IMR-90 (cell line): ENCODE results near the gene H19. TPM values are rescaled to one million over a fixed set of nuclear protein-coding genes. Genes with fewer than 3 reads are reported as not detected.

Experiments
- ATAC-seq: fragments of 200-7000 bp; cut with Tn5 transposase; 2 replicates; pipeline ENCODE4 v1.9.1; 2020; ENCODE audit warnings: low read depth, mild to moderate bottlenecking, moderate library complexity
- BruUV-seq: library from RNA; stranded (reverse); fragments of 400-500 nt; replicated peaks from 2 replicates; lab custom pipeline; 2021; lab: Mats Ljungman, UMichigan
- CTCF ChIA-PET: fragments of 300-600 bp; formaldehyde crosslinking; extraction: SDS; loops from one replicate; lab custom pipeline; 2021; ENCODE audit warnings: antibody characterized with exemption; lab: Yijun Ruan, JAX
- POLR2A ChIA-PET: fragments of 300-600 bp; sonication (Branson Sonifier 250); formaldehyde crosslinking; loops from one replicate; lab custom pipeline; 2022; ENCODE audit warnings: antibody characterized with exemption; ENCODE audit not compliant: unreplicated experiment; lab: Charles Lee
- DNase-seq: peaks from one replicate; pipeline ENCODE4 v3.0.0; 2013
- H2AFZ ChIP-seq: replicated peaks from 2 replicates; pipeline ENCODE3; 2013; ENCODE audit warnings: low read length, mild to moderate bottlenecking; ENCODE audit not compliant: poor library complexity
- H2AK5ac ChIP-seq: 2 replicates; pipeline ENCODE4 v1.6.1; 2013; ENCODE audit warnings: low read depth, low read length, inconsistent platforms
- H2AK9ac ChIP-seq: replicated peaks from 2 replicates; pipeline ENCODE3; 2013; ENCODE audit warnings: mild to moderate bottlenecking, low read depth, low read length, moderate library complexity; ENCODE audit not compliant: poor library complexity
- H2BK120ac ChIP-seq: 2 replicates; pipeline ENCODE4 v1.6.1; 2013; ENCODE audit warnings: low read depth, low read length, inconsistent platforms
- H2BK15ac ChIP-seq: 3 replicates; pipeline ENCODE4 v1.6.1; 2013; ENCODE audit warnings: low read depth, low read length, inconsistent platforms
- H2BK20ac ChIP-seq: 2 replicates; pipeline ENCODE4 v1.6.1; 2013; ENCODE audit warnings: low read depth, mild to moderate bottlenecking, inconsistent platforms, low read length, moderate library complexity
- H2BK5ac ChIP-seq: 2 replicates; pipeline ENCODE4 v1.6.1; 2013; ENCODE audit warnings: mild to moderate bottlenecking, low read depth, low read length, inconsistent platforms; ENCODE audit not compliant: poor library complexity, severe bottlenecking
- H3K14ac ChIP-seq: replicated peaks from 2 replicates; pipeline ENCODE4 v1.6.1; 2013; ENCODE audit warnings: low read depth, low read length, inconsistent platforms
- H3K18ac ChIP-seq: 2 replicates; pipeline ENCODE4 v1.6.1; 2013; ENCODE audit warnings: low read depth, low read length, control low read depth
- H3K23ac ChIP-seq: 2 replicates; pipeline ENCODE4 v1.6.1; 2013; ENCODE audit warnings: low read depth, low read length, inconsistent platforms
- H3K27ac ChIP-seq: 2 replicates; pipeline ENCODE4 v1.5.1; 2013; ENCODE audit warnings: mild to moderate bottlenecking, control low read depth, low read length; ENCODE audit not compliant: insufficient read depth
- H3K27me3 ChIP-seq: 2 replicates; pipeline ENCODE4 v1.6.1; 2013; ENCODE audit warnings: low read length; ENCODE audit not compliant: control insufficient read depth, insufficient read depth
- H3K36me3 ChIP-seq: 2 replicates; pipeline ENCODE4 v1.6.1; 2013; ENCODE audit warnings: low read length, mixed read lengths; ENCODE audit not compliant: control insufficient read depth, insufficient read depth
- H3K4ac ChIP-seq: 2 replicates; pipeline ENCODE4 v1.6.1; 2013; ENCODE audit warnings: low read depth, low read length, inconsistent platforms
- H3K4me1 ChIP-seq: 2 replicates; pipeline ENCODE4 v1.6.1; 2013; ENCODE audit warnings: low read length, mixed read lengths; ENCODE audit not compliant: control insufficient read depth, insufficient read depth
- H3K4me2 ChIP-seq: 2 replicates; pipeline ENCODE4 v1.6.1; 2013; ENCODE audit warnings: low read depth, mild to moderate bottlenecking, control low read depth, low read length, moderate library complexity
- H3K4me3 ChIP-seq: 2 replicates; pipeline ENCODE4 v1.5.1; 2013; ENCODE audit warnings: low read depth, mild to moderate bottlenecking, control low read depth, low read length, moderate library complexity; ENCODE audit not compliant: insufficient read depth
- H3K56ac ChIP-seq: 2 replicates; pipeline ENCODE4 v1.6.1; 2013; ENCODE audit warnings: low read length, inconsistent platforms; ENCODE audit not compliant: insufficient read depth; ENCODE audit errors: extremely low read depth
- H3K79me1 ChIP-seq, 2 experiments: 2 replicates each; pipeline ENCODE4 v1.6.1; 2013; ENCODE audit warnings: low read length in 2 of 2, inconsistent platforms in 1 of 2, low read depth in 1 of 2
- H3K9ac ChIP-seq: 2 replicates; pipeline ENCODE4 v1.6.1; 2013; ENCODE audit warnings: low read depth, low read length, control low read depth
- H3K9me1 ChIP-seq: 2 replicates; pipeline ENCODE4 v1.6.1; 2013; ENCODE audit warnings: low read length, inconsistent platforms; ENCODE audit not compliant: insufficient read depth
- H3K9me3 ChIP-seq: 2 replicates; pipeline ENCODE4 v1.6.1; 2013; ENCODE audit warnings: low read length; ENCODE audit not compliant: control insufficient read depth, insufficient read depth
- H4K20me1 ChIP-seq: 2 replicates; pipeline ENCODE4 v1.6.1; 2013; ENCODE audit warnings: low read length, inconsistent platforms; ENCODE audit not compliant: insufficient read depth
- H4K5ac ChIP-seq: 2 replicates; pipeline ENCODE4 v1.6.1; 2013; ENCODE audit warnings: mild to moderate bottlenecking, low read depth, low read length, control low read depth
- H4K8ac ChIP-seq, 2 experiments: 2 replicates each; pipeline ENCODE4 v1.6.1; 2013; ENCODE audit warnings: low read depth in 2 of 2, low read length in 2 of 2, control low read depth in 1 of 2, inconsistent platforms in 1 of 2
- H4K91ac ChIP-seq: 2 replicates; pipeline ENCODE4 v1.6.1; 2013; ENCODE audit warnings: low read depth, low read length, inconsistent platforms; ENCODE audit not compliant: insufficient read depth
- BHLHE40 ChIP-seq: fragments of 150-350 bp; IDR thresholded peaks from 2 replicates; pipeline ENCODE4 v1.6.1; 2016; ENCODE audit warnings: mild to moderate bottlenecking, low read depth, low read length
- CEBPB ChIP-seq: IDR thresholded peaks from 2 replicates; pipeline ENCODE4 v1.6.1; 2012; ENCODE audit warnings: low read depth, low read length, improper control_type of control experiment
- CHD1 ChIP-seq: IDR thresholded peaks from 2 replicates; pipeline ENCODE4 v1.6.1; 2012; ENCODE audit warnings: low read depth, low read length, improper control_type of control experiment
- CTCF ChIP-seq: conservative IDR thresholded peaks from 2 replicates; pipeline ENCODE4 v1.5.1; 2012; ENCODE audit warnings: mild to moderate bottlenecking, low read depth, low read length, improper control_type of control experiment
- ELK1 ChIP-seq: fragments of 150-350 bp; IDR thresholded peaks from 2 replicates; pipeline ENCODE4 v1.6.1; 2016; ENCODE audit warnings: low read depth, mild to moderate bottlenecking, low read length, moderate library complexity, borderline replicate concordance
- FOS ChIP-seq: fragments of 150-350 bp; IDR thresholded peaks from 2 replicates; pipeline ENCODE4 v1.6.1; 2016; ENCODE audit warnings: low read depth, low read length
- MAFK ChIP-seq: IDR thresholded peaks from 2 replicates; pipeline ENCODE4 v1.6.1; 2012; ENCODE audit warnings: low read depth, low read length, improper control_type of control experiment
- NFE2L2 ChIP-seq: fragments of 150-350 bp; IDR thresholded peaks from 2 replicates; pipeline ENCODE4 v1.6.1; 2016; ENCODE audit warnings: low read depth, mild to moderate bottlenecking, low read length
- RAD21 ChIP-seq: IDR thresholded peaks from 2 replicates; pipeline ENCODE4 v1.6.1; 2012; ENCODE audit warnings: low read length, improper control_type of control experiment
- RCOR1 ChIP-seq: IDR thresholded peaks from 2 replicates; pipeline ENCODE4 v1.6.1; 2012; ENCODE audit warnings: mild to moderate bottlenecking, low read length, improper control_type of control experiment; ENCODE audit not compliant: insufficient replicate concordance
- RFX5 ChIP-seq: IDR thresholded peaks from 2 replicates; pipeline ENCODE4 v1.8.0; 2012; ENCODE audit warnings: low read depth, mild to moderate bottlenecking, low read length, moderate library complexity
- SMC3 ChIP-seq: fragments of 150-350 bp; IDR thresholded peaks from 2 replicates; pipeline ENCODE4 v1.6.1; 2016; ENCODE audit warnings: low read depth, mild to moderate bottlenecking, antibody characterized with exemption, low read length, moderate library complexity
- USF2 ChIP-seq: fragments of 150-350 bp; IDR thresholded peaks from 2 replicates; pipeline ENCODE4 v1.6.1; 2017; ENCODE audit warnings: mild to moderate bottlenecking, antibody characterized with exemption, low read length, low read depth
- WGBS, 2 experiments: methylation state at CpG; one replicate each; pipeline versions ENCODE4 v1.1.5 to v1.1.7; 2013; ENCODE audit warnings: missing lambda C conversion rate in 2 of 2; ENCODE audit not compliant: insufficient read length in 1 of 2; ENCODE audit errors: extremely low coverage in 2 of 2; 5-methylcytosine and 5-hydroxymethylcytosine counted together
- dilution Hi-C: fragments of 300-500 bp; cut with HindIII; formaldehyde crosslinking; loops from one replicate; pipeline ENCODE4 v1.14.3; 2018; ENCODE audit warnings: low sequenced_read_pairs; ENCODE audit not compliant: unreplicated experiment
- in situ Hi-C: fragments of 300-500 bp; cut with MboI; formaldehyde crosslinking; loops from 3 replicates; pipeline ENCODE4 v1.14.3; 2019; ENCODE audit warnings: low sequenced_read_pairs, inconsistent platforms, mixed read lengths
- intact Hi-C: fragments of 100-400 bp; cut with micrococcal nuclease; formaldehyde crosslinking; loops from 2 replicates; pipeline ENCODE4 v1.10.0; 2022
- polyA plus RNA-seq, 3 experiments: library from polyadenylated mRNA; depleted of rRNA; stranded (reverse); fragments of >200 nt; gene quantifications; 2 replicates each; pipeline ENCODE4 v1.2.3, GENCODE V29; 2012; ENCODE audit warnings: low replicate concordance in 1 of 3
- total RNA-seq: library from RNA; depleted of rRNA; stranded (reverse); fragments of >200 nt; gene quantifications from 2 replicates; pipeline ENCODE4 v1.2.3, GENCODE V29; 2012

Gene H19
- total and polyA plus RNA-seq, 2 of the 4 experiments (the other 2 are of a cell fraction): 0.41 TPM; not detected in 1

GRCh38 chr11:1989953-1990352 is 7.7 kb downstream of the H19 start:
- Histone ChIP-seq H3K4me3 (no peak overlapping the region), H2AK5ac (no peak overlapping the region), H2BK5ac (no peak overlapping the region), H3K36me3 (no peaks in the 10 kb centered on the region), H2BK20ac (no peak overlapping the region), H4K91ac (no peak overlapping the region), H3K4me1 (no peaks in the 10 kb centered on the region), H3K18ac (no peak overlapping the region), H3K4ac (no peak overlapping the region), H2BK15ac (no peak overlapping the region), H3K4me2 (no peak overlapping the region), H4K8ac (no peak overlapping the region), H3K9ac (no peak overlapping the region), H2AFZ (no peak overlapping the region), H3K27me3 (no peaks in the 10 kb centered on the region), H2BK120ac (no peak overlapping the region), H3K23ac (no peak overlapping the region), H3K79me1 (no peaks in the 10 kb centered on the region), H3K56ac (no peak overlapping the region), H3K9me1 (no peaks in the 10 kb centered on the region), H3K14ac (no peak overlapping the region), H4K5ac (no peak overlapping the region), H3K9me3 (no peaks in the 10 kb centered on the region), H4K20me1 (no peaks in the 10 kb centered on the region), H2AK9ac (no peak overlapping the region), H3K27ac (no peak overlapping the region)
- dilution Hi-C loops (no loop called here), intact Hi-C loops (no loop called here), in situ Hi-C loops (no loop called here)
- WGBS, 2 experiments: no CpG with 5 or more reads among the region's 15 CpGs
- ATAC-seq: no peak
- DNase-seq: no peak
- POLR2A ChIA-PET: no interaction called here
- TF ChIP-seq USF2 (no peak), NFE2L2 (no peak), FOS (no peak), SMC3 (no peak), CHD1 (no peak), ELK1 (no peak), RAD21 (no peak), MAFK (no peak), RCOR1 (no peak), BHLHE40 (no peak), CEBPB (no peak), RFX5 (no peak), CTCF (no peak)
- BruUV-seq: no TSS peak
- CTCF ChIA-PET: no interaction called here
